Stomach (tissue), 4 donors: ENCODE measurements around the gene INO80.

Source experiments
- EP300 ChIP-seq: sonication (generic); formaldehyde crosslinking; IDR thresholded peaks from one replicate; pipeline ENCODE4 v1.6.1; 2017; ENCODE audit warnings: antibody characterized with exemption
- POLR2A ChIP-seq, 4 donors: fragments of 450-650 bp; IDR thresholded peaks; one replicate each; pipeline ENCODE4 v1.6.1; 2016; ENCODE audit warnings: antibody characterized with exemption in 4 of 4, control low read depth in 2 of 4, mild to moderate bottlenecking in 1 of 4, moderate library complexity in 1 of 4
- POLR2AphosphoS5 ChIP-seq, 3 donors: sonication (generic); formaldehyde crosslinking; IDR thresholded peaks; one replicate each; pipeline ENCODE4 v1.6.1; 2016; ENCODE audit warnings: antibody characterized with exemption in 3 of 3
- TF ChIP-seq, protein P1 (sequence below), 7 experiments: fragments of 450-650 bp in 4 of 7; fragments of 200-600 bp in 3 of 7; sonication (generic) in 3 of 7; IDR thresholded peaks; one replicate each; pipeline ENCODE4 v1.5.1; 2016 to 2019; ENCODE audit warnings: antibody characterized with exemption in 7 of 7, control low read depth in 2 of 7, mild to moderate bottlenecking in 1 of 7

DNA sequence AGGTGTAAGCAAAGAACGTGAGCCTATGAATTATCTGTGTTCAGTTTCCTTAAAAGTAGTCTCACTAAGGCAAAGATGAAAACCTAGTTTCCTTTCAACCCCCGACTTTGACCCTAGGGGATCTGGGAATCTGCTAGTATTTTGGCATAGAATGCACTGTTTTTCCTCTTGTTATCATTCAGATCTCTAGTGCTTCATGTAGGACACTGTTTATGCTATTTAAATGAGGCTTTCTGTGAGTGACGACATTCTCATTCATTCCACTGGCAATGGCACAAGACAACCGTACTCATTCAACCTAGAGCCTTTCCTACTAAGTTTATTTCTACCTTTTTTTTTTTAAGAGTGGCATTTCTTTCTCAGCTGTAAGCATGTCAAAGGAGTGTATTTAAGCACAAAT, 95.8 kb downstream of the INO80 start:
- TF ChIP-seq POLR2AphosphoS5 (IDR thresholded peaks at IDR 0.05) (no peak), POLR2A (IDR thresholded peaks at IDR 0.05) (no peak), EP300 (no peak)
- TF ChIP-seq, protein P1, sequence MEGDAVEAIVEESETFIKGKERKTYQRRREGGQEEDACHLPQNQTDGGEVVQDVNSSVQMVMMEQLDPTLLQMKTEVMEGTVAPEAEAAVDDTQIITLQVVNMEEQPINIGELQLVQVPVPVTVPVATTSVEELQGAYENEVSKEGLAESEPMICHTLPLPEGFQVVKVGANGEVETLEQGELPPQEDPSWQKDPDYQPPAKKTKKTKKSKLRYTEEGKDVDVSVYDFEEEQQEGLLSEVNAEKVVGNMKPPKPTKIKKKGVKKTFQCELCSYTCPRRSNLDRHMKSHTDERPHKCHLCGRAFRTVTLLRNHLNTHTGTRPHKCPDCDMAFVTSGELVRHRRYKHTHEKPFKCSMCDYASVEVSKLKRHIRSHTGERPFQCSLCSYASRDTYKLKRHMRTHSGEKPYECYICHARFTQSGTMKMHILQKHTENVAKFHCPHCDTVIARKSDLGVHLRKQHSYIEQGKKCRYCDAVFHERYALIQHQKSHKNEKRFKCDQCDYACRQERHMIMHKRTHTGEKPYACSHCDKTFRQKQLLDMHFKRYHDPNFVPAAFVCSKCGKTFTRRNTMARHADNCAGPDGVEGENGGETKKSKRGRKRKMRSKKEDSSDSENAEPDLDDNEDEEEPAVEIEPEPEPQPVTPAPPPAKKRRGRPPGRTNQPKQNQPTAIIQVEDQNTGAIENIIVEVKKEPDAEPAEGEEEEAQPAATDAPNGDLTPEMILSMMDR (IDR thresholded peaks at IDR 0.05) = no peak
